ENCODE results near the gene TOPBP1. TPM values are rescaled to one million over a fixed set of nuclear protein-coding genes. Genes with fewer than 3 reads are reported as not detected.
A peak's percentile ranks its signal among the peaks of the same experiment; 100 is the strongest.

Gene TOPBP1
- total RNA-seq, 6 experiments from 2014 or later = 14.5 to 24.7 (median 22.7) TPM

GRCh38 chr3:133574260-133574881, 87.4 kb downstream of the TOPBP1 start:
- H3K27me3 Mint-ChIP-seq (ENCODE audit: insufficient read depth) = peaks cover 2% of the 10 kb centered on the region
- peak; percentile 28; the same call in 1 of the 2 replicates for TF ChIP-seq CTCF (IDR thresholded peaks at IDR 0.05)
- peak; percentile 64 for DNase-seq
- H3K4me3 Mint-ChIP-seq = peak overlapping the region; percentile 95
- no peaks in the 10 kb centered on the region for H3K9me3 Mint-ChIP-seq
- H3K36me3 Mint-ChIP-seq (ENCODE audit: low read depth) = peaks cover 37% of the 10 kb centered on the region
- H3K27ac Mint-ChIP-seq = peak overlapping the region; percentile 84
- peaks cover 77% of the 10 kb centered on the region for H3K4me1 Mint-ChIP-seq (ENCODE audit: low read depth)

- Mint-ChIP-seq H3K27ac (peak within 1 kb of the TSS; percentile 96), H3K4me1 (ENCODE audit: low read depth) (peaks cover 79% of the 10 kb centered on the region), H3K4me3 (peak within 1 kb of the TSS; percentile 95), H3K27me3 (ENCODE audit: insufficient read depth) (peaks cover 2% of the 10 kb centered on the region), H3K36me3 (ENCODE audit: low read depth) (peaks cover 37% of the 10 kb centered on the region), H3K9me3 (no peaks in the 10 kb centered on the region)
- DNase-seq = no peak
- no peak for TF ChIP-seq CTCF (IDR thresholded peaks at IDR 0.05)
Observed at GRCh38 chr3:133573629-133574194, 88.0 kb downstream of the TOPBP1 start, which contains the start of gene CDV3. Gene CDV3, plus strand, starts transcription at chr3:133573686. Its CDS starts 359 bp downstream, at chr3:133574045.

DNA sequence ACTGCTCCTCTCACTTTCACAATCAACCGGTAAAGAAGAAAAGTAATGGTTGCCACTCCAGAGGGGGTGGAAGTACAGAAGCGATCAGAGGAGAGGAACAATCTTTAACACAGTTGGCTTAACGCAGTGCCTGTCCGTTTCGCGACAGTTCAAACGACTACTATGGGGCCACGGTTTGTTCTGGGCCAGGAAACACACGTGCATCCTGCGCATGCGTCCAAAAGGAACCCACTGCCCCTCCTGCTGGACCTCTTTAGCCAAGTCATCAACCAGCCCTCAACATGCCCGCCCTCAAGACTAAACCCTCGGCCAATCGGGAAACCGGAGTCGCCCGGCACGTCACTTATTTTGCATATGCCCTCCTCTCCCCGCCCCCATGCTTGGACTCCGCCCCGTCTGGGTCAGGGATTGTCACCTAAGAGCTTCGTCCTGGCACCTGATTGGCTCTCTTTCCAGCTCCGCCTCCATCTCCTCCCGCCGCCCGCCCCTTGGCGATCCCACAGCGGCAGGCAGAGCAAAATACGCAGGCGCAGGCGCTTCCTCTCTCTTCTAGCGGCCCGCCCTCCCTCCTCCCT, 88.6 kb downstream of the TOPBP1 start:
- Mint-ChIP-seq H3K4me1 (ENCODE audit: low read depth) (peaks cover 79% of the 10 kb centered on the region), H3K9me3 (no peaks in the 10 kb centered on the region), H3K27ac (peak overlapping the region; percentile 96), H3K27me3 (ENCODE audit: insufficient read depth) (peaks cover 2% of the 10 kb centered on the region), H3K36me3 (ENCODE audit: low read depth) (peaks cover 32% of the 10 kb centered on the region), H3K4me3 (peak overlapping the region; percentile 80)
- TF ChIP-seq CTCF (IDR thresholded peaks at IDR 0.05) = peak; percentile 50; the same call in 1 of the 2 replicates
- peak; percentile 100 for DNase-seq

DNA sequence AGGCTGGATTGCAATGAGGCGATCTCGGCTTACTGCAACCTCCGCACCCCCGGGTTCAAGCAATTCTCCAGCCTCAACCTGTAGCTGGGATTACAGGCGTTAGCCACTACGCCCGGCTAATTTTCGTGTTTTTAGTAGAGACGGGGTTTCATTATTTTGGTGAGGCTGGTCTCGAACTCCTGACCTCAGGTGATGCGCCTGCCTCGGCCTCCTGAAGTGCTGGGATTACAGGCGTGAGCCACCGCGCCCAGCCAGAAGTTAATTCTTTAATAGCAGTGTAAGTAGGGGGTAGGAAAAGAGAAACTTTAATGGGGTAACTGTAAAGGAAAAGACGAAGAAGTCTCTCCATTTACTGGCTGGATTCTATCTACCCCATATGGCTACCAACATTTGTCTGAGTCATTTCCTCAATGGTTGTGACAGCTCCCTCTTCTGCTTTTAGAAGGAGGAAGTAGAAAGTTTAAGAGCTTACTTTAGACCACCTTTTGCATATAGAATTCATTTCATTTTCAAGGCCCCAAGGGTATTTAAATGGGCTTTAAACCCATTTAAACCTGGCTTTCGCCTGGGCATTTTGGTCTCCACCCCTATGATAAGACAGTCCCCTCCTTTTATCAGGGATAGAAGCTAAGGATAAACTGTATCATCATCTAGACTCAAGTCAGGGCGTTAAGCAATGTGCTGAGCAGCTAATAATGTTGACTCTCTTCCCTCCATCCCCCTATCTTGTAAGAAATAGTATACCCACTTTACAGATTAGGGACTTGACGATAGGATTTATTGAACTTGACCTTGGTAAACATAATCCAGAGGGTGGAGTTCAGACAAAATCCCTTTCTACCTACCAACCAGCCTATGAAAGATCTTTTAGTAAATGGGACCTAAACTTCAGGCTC, 89.3 kb downstream of the TOPBP1 start:
- Mint-ChIP-seq H3K4me3 (peak overlapping the region; percentile 80), H3K4me1 (ENCODE audit: low read depth) (peaks cover 79% of the 10 kb centered on the region), H3K27ac (peak overlapping the region; percentile 96), H3K9me3 (no peaks in the 10 kb centered on the region), H3K27me3 (ENCODE audit: insufficient read depth) (peaks cover 2% of the 10 kb centered on the region), H3K36me3 (ENCODE audit: low read depth) (peaks cover 27% of the 10 kb centered on the region)
- DNase-seq = no peak
- TF ChIP-seq CTCF (IDR thresholded peaks at IDR 0.05) = no peak

- peaks cover 16% of the 10 kb centered on the region for H3K36me3 Mint-ChIP-seq (ENCODE audit: low read depth)
- DNase-seq = no peak
- H3K4me3 Mint-ChIP-seq = peak overlapping the region; percentile 42
- no peak for TF ChIP-seq CTCF (IDR thresholded peaks at IDR 0.05)
- peaks cover 2% of the 10 kb centered on the region for H3K27me3 Mint-ChIP-seq (ENCODE audit: insufficient read depth)
- peak overlapping the region; percentile 93 for H3K27ac Mint-ChIP-seq
- H3K4me1 Mint-ChIP-seq (ENCODE audit: low read depth) = peaks cover 69% of the 10 kb centered on the region
- no peaks in the 10 kb centered on the region for H3K9me3 Mint-ChIP-seq
Observed at GRCh38 chr3:133570937-133571320, 90.8 kb downstream of the TOPBP1 start.

Data from HFFc6 (cell line).